IPS-15b (cell line): ENCODE results near the gene LMF1.

Source experiments
- H3K27me3 ChIP-seq: one replicate; pipeline ENCODE4 v1.6.1; 2013; ENCODE audit warnings: low read length; ENCODE audit not compliant: control insufficient read depth, insufficient read depth
- H3K36me3 ChIP-seq: one replicate; pipeline ENCODE4 v1.6.1; 2013; ENCODE audit warnings: low read length; ENCODE audit not compliant: control insufficient read depth, insufficient read depth
- H3K4me1 ChIP-seq: one replicate; pipeline ENCODE4 v1.6.1; 2013; ENCODE audit warnings: mild to moderate bottlenecking, low read length; ENCODE audit not compliant: control insufficient read depth, insufficient read depth
- H3K4me3 ChIP-seq: one replicate; pipeline ENCODE4 v1.5.1; 2013; ENCODE audit warnings: low read depth, low read length
- H3K9ac ChIP-seq: one replicate; pipeline ENCODE4 v1.6.1; 2013; ENCODE audit warnings: low read depth, mild to moderate bottlenecking, low read length
- H3K9me3 ChIP-seq: one replicate; pipeline ENCODE4 v1.6.1; 2013; ENCODE audit warnings: mild to moderate bottlenecking, low read length; ENCODE audit not compliant: control insufficient read depth, insufficient read depth

The LMF1 gene

GRCh38 chr16:855471-855870 is 115.3 kb downstream of the LMF1 start:
- H3K4me1 ChIP-seq, result no peaks in the 10 kb centered on the region
- peaks cover 3% of the 10 kb centered on the region for H3K36me3 ChIP-seq
- H3K27me3 ChIP-seq, result no peaks in the 10 kb centered on the region
- no peak overlapping the region for H3K9ac ChIP-seq
- no peak overlapping the region for H3K4me3 ChIP-seq
- no peaks in the 10 kb centered on the region for H3K9me3 ChIP-seq

- Histone ChIP-seq H3K9me3 (peaks cover 3% of the 10 kb centered on the region), H3K4me1 (no peaks in the 10 kb centered on the region), H3K27me3 (no peaks in the 10 kb centered on the region), H3K9ac (no peak overlapping the region), H3K36me3 (peaks cover 3% of the 10 kb centered on the region), H3K4me3 (no peak overlapping the region)
These were observed 115.9 kb downstream of the LMF1 start for GRCh38 chr16:854808-855410.

GRCh38 chr16:853981-854807 is 116.6 kb downstream of the LMF1 start:
- H3K9me3 ChIP-seq, result peaks cover 3% of the 10 kb centered on the region

GRCh38 chr16:853306-853705 is 117.5 kb downstream of the LMF1 start:
- Histone ChIP-seq H3K9me3 (peaks cover 3% of the 10 kb centered on the region), H3K27me3 (no peaks in the 10 kb centered on the region)

More at GRCh38 chr16:853981-854807, 116.6 kb downstream of the LMF1 start:
- Histone ChIP-seq H3K4me1 (no peaks in the 10 kb centered on the region), H3K27me3 (no peaks in the 10 kb centered on the region), H3K9ac (no peak overlapping the region), H3K36me3 (peaks cover 3% of the 10 kb centered on the region), H3K4me3 (no peak overlapping the region)

GRCh38 chr16:852451-853185 is 118.2 kb downstream of the LMF1 start:
- H3K9me3 ChIP-seq, result peaks cover 3% of the 10 kb centered on the region
- H3K4me1 ChIP-seq, result no peaks in the 10 kb centered on the region
- H3K36me3 ChIP-seq, result no peaks in the 10 kb centered on the region
- H3K9ac ChIP-seq, result no peak overlapping the region
- H3K27me3 ChIP-seq, result no peaks in the 10 kb centered on the region
- no peak overlapping the region for H3K4me3 ChIP-seq

More at GRCh38 chr16:853306-853705, 117.5 kb downstream of the LMF1 start:
- no peak overlapping the region for H3K9ac ChIP-seq
- no peak overlapping the region for H3K4me3 ChIP-seq
- no peaks in the 10 kb centered on the region for H3K36me3 ChIP-seq
- H3K4me1 ChIP-seq, result no peaks in the 10 kb centered on the region

- no peaks in the 10 kb centered on the region for H3K4me1 ChIP-seq
- H3K27me3 ChIP-seq, result no peaks in the 10 kb centered on the region
- no peak overlapping the region for H3K9ac ChIP-seq
- H3K36me3 ChIP-seq, result no peaks in the 10 kb centered on the region
- no peak overlapping the region for H3K4me3 ChIP-seq
- peaks cover 3% of the 10 kb centered on the region for H3K9me3 ChIP-seq
These were observed 118.9 kb downstream of the LMF1 start for GRCh38 chr16:851871-852270.

- no peaks in the 10 kb centered on the region for H3K27me3 ChIP-seq
- peaks cover 3% of the 10 kb centered on the region for H3K9me3 ChIP-seq
- H3K9ac ChIP-seq, result no peak overlapping the region
- no peaks in the 10 kb centered on the region for H3K4me1 ChIP-seq
- H3K36me3 ChIP-seq, result no peaks in the 10 kb centered on the region
- H3K4me3 ChIP-seq, result no peak overlapping the region
These were observed 119.5 kb downstream of the LMF1 start for GRCh38 chr16:851209-851810.

GRCh38 chr16:850668-851067 is 120.1 kb downstream of the LMF1 start:
- H3K9me3 ChIP-seq, result peaks cover 3% of the 10 kb centered on the region
- no peak overlapping the region for H3K4me3 ChIP-seq
- H3K36me3 ChIP-seq, result no peaks in the 10 kb centered on the region
- no peaks in the 10 kb centered on the region for H3K27me3 ChIP-seq
- no peaks in the 10 kb centered on the region for H3K4me1 ChIP-seq
- no peak overlapping the region for H3K9ac ChIP-seq

- Histone ChIP-seq H3K4me1 (no peaks in the 10 kb centered on the region), H3K4me3 (no peak overlapping the region), H3K27me3 (no peaks in the 10 kb centered on the region), H3K9ac (no peak overlapping the region), H3K36me3 (no peaks in the 10 kb centered on the region), H3K9me3 (peaks cover 3% of the 10 kb centered on the region)
These were observed 122.1 kb downstream of the LMF1 start for GRCh38 chr16:848510-849253.

- H3K9ac ChIP-seq, result no peak overlapping the region
- no peaks in the 10 kb centered on the region for H3K4me1 ChIP-seq
- no peaks in the 10 kb centered on the region for H3K27me3 ChIP-seq
- H3K9me3 ChIP-seq, result peaks cover 3% of the 10 kb centered on the region
- no peaks in the 10 kb centered on the region for H3K36me3 ChIP-seq
- no peak overlapping the region for H3K4me3 ChIP-seq
These were observed 122.9 kb downstream of the LMF1 start for GRCh38 chr16:847681-848445.
